WTC11 (cell line): ENCODE measurements around the gene PARP12.

ENCODE experiments used
- CTCF ChIP-seq: fragments of 200-600 bp; IDR thresholded peaks from 2 replicates; pipeline ENCODE4 v1.8.0; 2022; ENCODE audit warnings: antibody characterized with exemption
- JUN ChIP-seq: sonication (generic); formaldehyde crosslinking; IDR thresholded peaks from 2 replicates; pipeline ENCODE4 v1.8.0; 2023; ENCODE audit warnings: mild to moderate bottlenecking, missing genetic modification reagents
- TF ChIP-seq, protein P1 (sequence below): sonication (generic); formaldehyde crosslinking; IDR thresholded peaks from 2 replicates; pipeline ENCODE4 v1.8.0; 2023; ENCODE audit warnings: missing genetic modification reagents
- TF ChIP-seq, protein P2 (sequence below): sonication (generic); formaldehyde crosslinking; conservative IDR thresholded peaks from 2 replicates; pipeline ENCODE4 v1.8.1; 2022; ENCODE audit warnings: mild to moderate bottlenecking, missing genetic modification reagents
- TF ChIP-seq, protein P3 (sequence below): sonication (generic); formaldehyde crosslinking; IDR thresholded peaks from 2 replicates; pipeline ENCODE4 v1.8.0; 2023; ENCODE audit warnings: mild to moderate bottlenecking, missing genetic modification reagents

GRCh38 chr7:140007051-140007690 lies 55.6 kb downstream of the PARP12 start:
- TF ChIP-seq, protein P1, sequence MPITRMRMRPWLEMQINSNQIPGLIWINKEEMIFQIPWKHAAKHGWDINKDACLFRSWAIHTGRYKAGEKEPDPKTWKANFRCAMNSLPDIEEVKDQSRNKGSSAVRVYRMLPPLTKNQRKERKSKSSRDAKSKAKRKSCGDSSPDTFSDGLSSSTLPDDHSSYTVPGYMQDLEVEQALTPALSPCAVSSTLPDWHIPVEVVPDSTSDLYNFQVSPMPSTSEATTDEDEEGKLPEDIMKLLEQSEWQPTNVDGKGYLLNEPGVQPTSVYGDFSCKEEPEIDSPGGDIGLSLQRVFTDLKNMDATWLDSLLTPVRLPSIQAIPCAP (CRISPR knock-in tag) = no peak
- TF ChIP-seq, protein P2, sequence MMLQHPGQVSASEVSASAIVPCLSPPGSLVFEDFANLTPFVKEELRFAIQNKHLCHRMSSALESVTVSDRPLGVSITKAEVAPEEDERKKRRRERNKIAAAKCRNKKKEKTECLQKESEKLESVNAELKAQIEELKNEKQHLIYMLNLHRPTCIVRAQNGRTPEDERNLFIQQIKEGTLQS (CRISPR knock-in tag) = no peak
- TF ChIP-seq CTCF (no peak), JUN (no peak)
- TF ChIP-seq, protein P3, sequence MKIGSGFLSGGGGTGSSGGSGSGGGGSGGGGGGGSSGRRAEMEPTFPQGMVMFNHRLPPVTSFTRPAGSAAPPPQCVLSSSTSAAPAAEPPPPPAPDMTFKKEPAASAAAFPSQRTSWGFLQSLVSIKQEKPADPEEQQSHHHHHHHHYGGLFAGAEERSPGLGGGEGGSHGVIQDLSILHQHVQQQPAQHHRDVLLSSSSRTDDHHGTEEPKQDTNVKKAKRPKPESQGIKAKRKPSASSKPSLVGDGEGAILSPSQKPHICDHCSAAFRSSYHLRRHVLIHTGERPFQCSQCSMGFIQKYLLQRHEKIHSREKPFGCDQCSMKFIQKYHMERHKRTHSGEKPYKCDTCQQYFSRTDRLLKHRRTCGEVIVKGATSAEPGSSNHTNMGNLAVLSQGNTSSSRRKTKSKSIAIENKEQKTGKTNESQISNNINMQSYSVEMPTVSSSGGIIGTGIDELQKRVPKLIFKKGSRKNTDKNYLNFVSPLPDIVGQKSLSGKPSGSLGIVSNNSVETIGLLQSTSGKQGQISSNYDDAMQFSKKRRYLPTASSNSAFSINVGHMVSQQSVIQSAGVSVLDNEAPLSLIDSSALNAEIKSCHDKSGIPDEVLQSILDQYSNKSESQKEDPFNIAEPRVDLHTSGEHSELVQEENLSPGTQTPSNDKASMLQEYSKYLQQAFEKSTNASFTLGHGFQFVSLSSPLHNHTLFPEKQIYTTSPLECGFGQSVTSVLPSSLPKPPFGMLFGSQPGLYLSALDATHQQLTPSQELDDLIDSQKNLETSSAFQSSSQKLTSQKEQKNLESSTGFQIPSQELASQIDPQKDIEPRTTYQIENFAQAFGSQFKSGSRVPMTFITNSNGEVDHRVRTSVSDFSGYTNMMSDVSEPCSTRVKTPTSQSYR (CRISPR knock-in tag) = no peak
